CD8-positive, alpha-beta memory T cell (primary cell): ENCODE data around the gene MLLT10. TPM values are rescaled to one million over a fixed set of nuclear protein-coding genes. Genes with fewer than 3 reads are reported as not detected.
A peak's percentile ranks its signal among the peaks of the same experiment; 100 is the strongest.

Experiments used
- CTCF ChIA-PET: fragments of 350-600 bp; sonication (Branson Sonifier 250); formaldehyde crosslinking; loops from one replicate; lab custom pipeline; 2021; ENCODE audit warnings: antibody characterized with exemption; lab: Charles Lee
- POLR2A ChIA-PET: fragments of 350-600 bp; sonication (Branson Sonifier 250); formaldehyde crosslinking; loops from one replicate; lab custom pipeline; 2021; ENCODE audit warnings: antibody characterized with exemption; lab: Charles Lee
- DNase-seq, 5 donors: peaks; one replicate each; pipeline versions ENCODE4 v3.0.0 to v3.0.0-alpha.2; 2020 to 2022; ENCODE audit warnings: mixed read lengths in 1 of 5
- H3K27ac ChIP-seq: one replicate; pipeline ENCODE4 v1.7.0; 2013; ENCODE audit warnings: low read depth, mild to moderate bottlenecking, low read length, moderate library complexity
- H3K27me3 ChIP-seq: 2 replicates; pipeline ENCODE4 v1.7.0; 2013; ENCODE audit warnings: low read length, mild to moderate bottlenecking; ENCODE audit not compliant: insufficient read depth, poor library complexity, severe bottlenecking
- H3K36me3 ChIP-seq: 2 replicates; pipeline ENCODE4 v1.7.0; 2013; ENCODE audit warnings: mild to moderate bottlenecking, low read length, moderate library complexity; ENCODE audit not compliant: insufficient read depth
- H3K4me1 ChIP-seq: 2 replicates; pipeline ENCODE4 v1.7.0; 2013; ENCODE audit warnings: mild to moderate bottlenecking, low read length, moderate library complexity; ENCODE audit not compliant: insufficient read depth
- H3K4me3 ChIP-seq: 2 replicates; pipeline ENCODE4 v1.7.0; 2013; ENCODE audit warnings: mild to moderate bottlenecking, low read length
- H3K9me3 ChIP-seq: 2 replicates; pipeline ENCODE4 v1.7.0; 2013; ENCODE audit warnings: mild to moderate bottlenecking, low read length
- H3K27ac Mint-ChIP-seq, 8 donors: one replicate each; pipeline ENCODE4 v1.8.0; 2020 to 2021; ENCODE audit warnings: mixed read lengths in 8 of 8, mild to moderate bottlenecking in 6 of 8, inconsistent platforms in 3 of 8, moderate library complexity in 3 of 8
- H3K27me3 Mint-ChIP-seq, 2 donors: one replicate each; pipeline ENCODE4 v1.8.0; 2020 to 2021; ENCODE audit warnings: mixed read lengths in 2 of 2, mild to moderate bottlenecking in 1 of 2, moderate library complexity in 1 of 2
- H3K36me3 Mint-ChIP-seq, 3 donors: one replicate each; pipeline ENCODE4 v1.8.0; 2020 to 2021; ENCODE audit warnings: mixed read lengths in 3 of 3, inconsistent platforms in 1 of 3, mild to moderate bottlenecking in 1 of 3
- H3K4me1 Mint-ChIP-seq, 3 donors: one replicate each; pipeline ENCODE4 v1.8.0; 2020 to 2021; ENCODE audit warnings: mixed read lengths in 3 of 3, inconsistent platforms in 1 of 3, mild to moderate bottlenecking in 1 of 3
- H3K4me3 Mint-ChIP-seq, 7 donors: one replicate each; pipeline ENCODE4 v1.8.0; 2020 to 2021; ENCODE audit warnings: mixed read lengths in 7 of 7, mild to moderate bottlenecking in 6 of 7, moderate library complexity in 4 of 7, inconsistent platforms in 2 of 7
- H3K9me3 Mint-ChIP-seq, 5 donors: one replicate each; pipeline ENCODE4 v1.8.0; 2020 to 2022; ENCODE audit warnings: mixed read lengths in 5 of 5, mild to moderate bottlenecking in 3 of 5, moderate library complexity in 2 of 5, inconsistent platforms in 1 of 5
- polyA plus RNA-seq: library from polyadenylated mRNA; unstranded; fragments of 300-500 nt; fragmentation: Illumina TruSeq; gene quantifications from one replicate; pipeline ENCODE4 v1.2.3, GENCODE V29; 2021
- total RNA-seq, 2 experiments: library from RNA; stranded (reverse); gene quantifications; one replicate each; pipeline ENCODE4 v1.2.3, GENCODE V29; 2021

The MLLT10 gene
- total and polyA plus RNA-seq, 3 experiments from 2014 or later, result 7.4 to 37.2 (median 35.6) TPM

- no peak overlapping the region for H3K27ac ChIP-seq
- ChIA-PET CTCF (interaction anchor here (0.9 kb wide), 1 partner anchor 16 kb away, joined by 3 read pairs; no protein-coding TSS in a partner anchor), POLR2A (no interaction called here)
- no peaks in the 10 kb centered on the region for H3K9me3 ChIP-seq
- peaks cover 49% of the 10 kb centered on the region for H3K27me3 ChIP-seq
- Mint-ChIP-seq H3K4me3 (no peak overlapping the region), H3K27me3 (peaks cover 45 to 71% of the 10 kb centered on the region in 2 donors), H3K27ac (no peak overlapping the region), H3K9me3 (no peaks in the 10 kb centered on the region), H3K36me3 (no peaks in the 10 kb centered on the region), H3K4me1 (peaks cover 0 to 9% (median 5%) of the 10 kb centered on the region in 3 donors)
- peaks cover 8% of the 10 kb centered on the region for H3K4me1 ChIP-seq
- DNase-seq, result no peak
- H3K4me3 ChIP-seq, result no peak overlapping the region
- H3K36me3 ChIP-seq, result no peaks in the 10 kb centered on the region
These were observed 22.0 kb upstream of the MLLT10 start for GRCh38 chr10:21511946-21512572.

- Histone ChIP-seq H3K9me3 (no peaks in the 10 kb centered on the region), H3K36me3 (no peaks in the 10 kb centered on the region), H3K4me3 (no peak overlapping the region), H3K27me3 (peaks cover 56% of the 10 kb centered on the region), H3K4me1 (peaks cover 14% of the 10 kb centered on the region), H3K27ac (no peak overlapping the region)
- Mint-ChIP-seq H3K4me3 (no peak overlapping the region), H3K27me3 (peaks cover 49 to 70% of the 10 kb centered on the region in 2 donors), H3K36me3 (no peaks in the 10 kb centered on the region), H3K27ac (peak overlapping the region in 1 of 8 donors; percentile 10), H3K4me1 (peaks cover 5 to 15% (median 9%) of the 10 kb centered on the region in 3 donors), H3K9me3 (no peaks in the 10 kb centered on the region)
- ChIA-PET CTCF (no interaction called here), POLR2A (interaction anchor here (0.7 kb wide), 1 partner anchor 799 kb away, joined by 3 read pairs; no protein-coding TSS in a partner anchor)
- DNase-seq, result no peak
These were observed 21.2 kb upstream of the MLLT10 start for GRCh38 chr10:21512573-21513404.

GRCh38 chr10:21513405-21513788 lies 20.6 kb upstream of the MLLT10 start:
- CTCF ChIA-PET, result no interaction called here
- Histone ChIP-seq H3K9me3 (no peaks in the 10 kb centered on the region), H3K27ac (no peak overlapping the region), H3K4me3 (no peak overlapping the region), H3K27me3 (peaks cover 62% of the 10 kb centered on the region), H3K36me3 (no peaks in the 10 kb centered on the region), H3K4me1 (peaks cover 20% of the 10 kb centered on the region)
- H3K27me3 Mint-ChIP-seq, result peaks cover 55 to 75% of the 10 kb centered on the region in 2 donors
- H3K4me1 Mint-ChIP-seq, result peaks cover 12 to 21% (median 15%) of the 10 kb centered on the region in 3 donors
- no peaks in the 10 kb centered on the region for H3K36me3 Mint-ChIP-seq
- DNase-seq, result no peak
- no peak overlapping the region for H3K27ac Mint-ChIP-seq
- POLR2A ChIA-PET, result interaction anchor here (0.7 kb wide), 1 partner anchor 799 kb away, joined by 3 read pairs; no protein-coding TSS in a partner anchor
- no peaks in the 10 kb centered on the region for H3K9me3 Mint-ChIP-seq
- no peak overlapping the region for H3K4me3 Mint-ChIP-seq

DNA sequence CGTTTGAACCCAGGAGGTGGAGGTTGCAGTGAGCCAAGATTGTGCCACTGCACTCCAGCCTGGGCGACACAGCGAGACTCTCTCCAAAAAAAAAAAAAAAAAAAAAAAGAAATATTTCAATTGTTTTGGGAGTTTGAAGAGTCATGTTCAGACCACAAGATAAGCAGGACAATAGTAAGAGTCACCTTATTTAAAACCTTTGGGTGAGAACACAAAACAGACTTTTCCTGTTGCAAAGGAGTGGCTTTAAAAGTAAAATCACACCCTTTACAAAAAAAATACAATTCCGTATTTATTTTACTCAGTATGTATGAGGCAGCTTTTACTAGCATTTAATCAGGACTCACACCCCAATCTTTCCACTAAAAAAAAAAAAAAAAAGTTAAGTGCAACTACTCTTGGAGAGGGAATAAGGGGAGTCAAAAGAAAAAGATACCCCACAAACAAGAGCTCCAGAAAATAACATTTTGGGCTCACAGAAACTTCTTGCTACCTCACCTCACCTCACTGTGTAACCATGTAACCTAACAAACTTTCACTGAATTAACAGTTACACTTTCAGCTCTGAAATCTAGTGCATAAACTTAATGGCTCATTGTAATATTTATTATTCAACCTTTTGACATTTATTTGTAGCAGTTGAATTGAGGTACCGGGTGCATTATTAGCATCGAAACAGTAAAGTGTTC lies 19.8 kb upstream of the MLLT10 start:
- DNase-seq, result no peak
- Mint-ChIP-seq H3K9me3 (no peaks in the 10 kb centered on the region), H3K36me3 (no peaks in the 10 kb centered on the region), H3K27me3 (peaks cover 64 to 79% of the 10 kb centered on the region in 2 donors), H3K4me1 (peaks cover 19 to 27% (median 21%) of the 10 kb centered on the region in 3 donors), H3K4me3 (no peak overlapping the region), H3K27ac (no peak overlapping the region)
- Histone ChIP-seq H3K4me3 (no peak overlapping the region), H3K4me1 (peaks cover 29% of the 10 kb centered on the region), H3K27me3 (peaks cover 68% of the 10 kb centered on the region), H3K27ac (no peak overlapping the region), H3K36me3 (no peaks in the 10 kb centered on the region), H3K9me3 (no peaks in the 10 kb centered on the region)
- POLR2A ChIA-PET, result no interaction called here
- CTCF ChIA-PET, result interaction anchor here (3.1 kb wide), 1 partner anchor 18 kb away, joined by 16 read pairs; no protein-coding TSS in a partner anchor

GRCh38 chr10:21514818-21515351 lies 19.1 kb upstream of the MLLT10 start:
- no peaks in the 10 kb centered on the region for H3K36me3 Mint-ChIP-seq
- H3K27me3 ChIP-seq, result peaks cover 73% of the 10 kb centered on the region
- no peaks in the 10 kb centered on the region for H3K36me3 ChIP-seq
- DNase-seq, result no peak
- peaks cover 70 to 84% of the 10 kb centered on the region in 2 donors for H3K27me3 Mint-ChIP-seq
- ChIA-PET CTCF (interaction anchor here (3.1 kb wide), 1 partner anchor 18 kb away, joined by 16 read pairs; no protein-coding TSS in a partner anchor), POLR2A (no interaction called here)
- no peaks in the 10 kb centered on the region for H3K9me3 ChIP-seq
- H3K27ac Mint-ChIP-seq, result no peak overlapping the region
- no peak overlapping the region for H3K4me3 ChIP-seq
- peaks cover 25 to 33% (median 28%) of the 10 kb centered on the region in 3 donors for H3K4me1 Mint-ChIP-seq
- H3K4me3 Mint-ChIP-seq, result peak overlapping the region in 1 of 7 donors; percentile 53
- peaks cover 35% of the 10 kb centered on the region for H3K4me1 ChIP-seq
- H3K9me3 Mint-ChIP-seq, result peaks cover 0 to 2% (median under 1%) of the 10 kb centered on the region in 5 donors
- H3K27ac ChIP-seq, result no peak overlapping the region

DNA sequence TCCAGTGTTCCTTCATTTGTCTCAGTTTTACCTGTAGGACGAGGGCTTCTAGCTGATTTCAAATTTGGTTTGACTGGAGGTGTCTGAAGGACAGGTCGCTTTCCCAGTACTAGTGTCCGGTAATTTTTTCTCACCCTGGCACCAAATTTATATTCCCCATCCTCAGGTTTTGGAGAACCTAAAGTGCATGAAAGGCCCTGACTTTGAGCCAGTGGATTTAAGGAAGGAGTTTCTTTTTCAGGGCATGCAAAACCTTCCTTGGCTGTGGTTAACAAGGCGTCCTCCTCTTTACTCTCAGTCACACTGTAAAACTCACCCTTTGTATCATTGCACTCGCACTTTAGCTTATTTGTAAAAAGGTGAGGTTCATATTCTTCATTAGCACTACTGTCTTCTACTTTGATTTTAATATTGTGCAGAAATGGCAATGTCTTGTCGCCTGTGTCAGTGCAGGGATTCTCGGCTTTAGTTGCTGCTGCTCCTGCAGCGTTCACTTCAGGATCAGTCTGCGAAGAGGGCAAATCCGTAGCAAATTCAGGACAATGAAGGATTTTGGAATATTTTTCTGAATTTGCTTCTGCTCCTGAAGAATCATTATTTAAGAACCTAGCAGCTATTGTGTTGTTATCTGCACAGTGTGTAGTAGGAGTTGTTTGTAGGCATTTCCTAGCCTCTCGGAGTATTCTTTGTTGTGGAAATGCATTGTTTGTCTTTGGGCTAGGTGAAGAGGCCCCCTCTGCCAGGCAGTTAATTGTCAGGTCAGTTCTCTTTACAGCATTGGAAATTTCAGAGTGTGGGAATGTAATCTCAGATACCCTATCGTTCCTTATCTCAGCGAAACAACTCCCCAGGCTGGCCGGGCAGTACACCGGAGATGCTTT lies 18.4 kb upstream of the MLLT10 start:
- no peaks in the 10 kb centered on the region for H3K9me3 ChIP-seq
- no peak overlapping the region for H3K27ac ChIP-seq
- peaks cover 76 to 88% of the 10 kb centered on the region in 2 donors for H3K27me3 Mint-ChIP-seq
- H3K4me1 Mint-ChIP-seq, result peaks cover 32 to 40% (median 33%) of the 10 kb centered on the region in 3 donors
- no peaks in the 10 kb centered on the region for H3K36me3 Mint-ChIP-seq
- no peaks in the 10 kb centered on the region for H3K36me3 ChIP-seq
- peak overlapping the region in 2 of 8 donors; percentile 37 to 47 for H3K27ac Mint-ChIP-seq
- CTCF ChIA-PET, result interaction anchor here (3.1 kb wide), 1 partner anchor 19 kb away, joined by 16 read pairs; no protein-coding TSS in a partner anchor
- no peak for DNase-seq
- peak overlapping the region; percentile 51 for H3K4me3 ChIP-seq
- peak overlapping the region; percentile 44 to 89 (median 64) for H3K4me3 Mint-ChIP-seq
- peaks cover 37% of the 10 kb centered on the region for H3K4me1 ChIP-seq
- POLR2A ChIA-PET, result interaction anchor here (1.1 to 1.4 kb wide), 2 partner anchors 10 to 11 kb away, joined by 3 to 4 read pairs; partner anchors contain the start of gene SKIDA1
- peaks cover 78% of the 10 kb centered on the region for H3K27me3 ChIP-seq
- peaks cover 0 to 6% (median 2%) of the 10 kb centered on the region in 5 donors for H3K9me3 Mint-ChIP-seq
